Activated CD8-positive, alpha-beta memory T cell treated with anti-CD3 and anti-CD28 coated beads, Interleukin-2, amount 10 ng/mL, durations not matched to agents 7 days and 5 days (primary cell): ENCODE measurements around the gene NCOA7. TPM values are rescaled to one million over a fixed set of nuclear protein-coding genes. Genes with fewer than 3 reads are reported as not detected.

Source experiments
- ATAC-seq: fragments of 150-1000 bp; cut with Tn5 transposase; one replicate; pipeline ENCODE4 v1.10.0; 2021; ENCODE audit warnings: moderate library complexity
- CTCF ChIA-PET: fragments of 350-600 bp; sonication (Branson Sonifier 250); formaldehyde crosslinking; loops from one replicate; lab custom pipeline; 2021; ENCODE audit warnings: antibody characterized with exemption; lab: Charles Lee
- DNase-seq: peaks from one replicate; pipeline ENCODE4 v3.0.0-alpha.2; 2020
- H3K27ac Mint-ChIP-seq: one replicate; pipeline ENCODE4 v1.8.0; 2021; ENCODE audit warnings: mild to moderate bottlenecking, mixed read lengths
- H3K27me3 Mint-ChIP-seq: one replicate; pipeline ENCODE4 v1.8.0; 2021; ENCODE audit warnings: mixed read lengths
- H3K36me3 Mint-ChIP-seq: one replicate; pipeline ENCODE4 v1.8.0; 2021; ENCODE audit warnings: mild to moderate bottlenecking, mixed read lengths
- H3K4me1 Mint-ChIP-seq: one replicate; pipeline ENCODE4 v1.8.0; 2021; ENCODE audit warnings: mixed read lengths
- H3K4me3 Mint-ChIP-seq: one replicate; pipeline ENCODE4 v1.8.0; 2021; ENCODE audit warnings: mild to moderate bottlenecking, moderate library complexity, mixed read lengths
- H3K9me3 Mint-ChIP-seq: one replicate; pipeline ENCODE4 v1.8.0; 2022; ENCODE audit warnings: low read depth, mixed read lengths
- total RNA-seq, 2 experiments: library from RNA; stranded (reverse); gene quantifications; one replicate each; pipeline ENCODE4 v1.2.3, GENCODE V29; 2021

The NCOA7 gene
- total RNA-seq, 2 experiments from 2014 or later: 45.3 to 46.9 TPM

GRCh38 chr6:125789167-125789566 is 1.6 kb upstream of the NCOA7 start:
- no peaks in the 10 kb centered on the region for H3K9me3 Mint-ChIP-seq
- CTCF ChIA-PET: interaction anchor here (0.9 to 8.8 kb wide), 10 partner anchors 8 to 197 kb away, joined by 3 to 135 read pairs (median 12); partner anchors contain the start of genes HINT3 and TRMT11
- H3K36me3 Mint-ChIP-seq: peaks cover 17% of the 10 kb centered on the region
- peak overlapping the region; percentile 85 for H3K4me3 Mint-ChIP-seq
- no peak for ATAC-seq
- peaks cover 50% of the 10 kb centered on the region for H3K4me1 Mint-ChIP-seq
- H3K27me3 Mint-ChIP-seq: no peaks in the 10 kb centered on the region
- H3K27ac Mint-ChIP-seq: peak overlapping the region; percentile 99
- no peak for DNase-seq

DNA sequence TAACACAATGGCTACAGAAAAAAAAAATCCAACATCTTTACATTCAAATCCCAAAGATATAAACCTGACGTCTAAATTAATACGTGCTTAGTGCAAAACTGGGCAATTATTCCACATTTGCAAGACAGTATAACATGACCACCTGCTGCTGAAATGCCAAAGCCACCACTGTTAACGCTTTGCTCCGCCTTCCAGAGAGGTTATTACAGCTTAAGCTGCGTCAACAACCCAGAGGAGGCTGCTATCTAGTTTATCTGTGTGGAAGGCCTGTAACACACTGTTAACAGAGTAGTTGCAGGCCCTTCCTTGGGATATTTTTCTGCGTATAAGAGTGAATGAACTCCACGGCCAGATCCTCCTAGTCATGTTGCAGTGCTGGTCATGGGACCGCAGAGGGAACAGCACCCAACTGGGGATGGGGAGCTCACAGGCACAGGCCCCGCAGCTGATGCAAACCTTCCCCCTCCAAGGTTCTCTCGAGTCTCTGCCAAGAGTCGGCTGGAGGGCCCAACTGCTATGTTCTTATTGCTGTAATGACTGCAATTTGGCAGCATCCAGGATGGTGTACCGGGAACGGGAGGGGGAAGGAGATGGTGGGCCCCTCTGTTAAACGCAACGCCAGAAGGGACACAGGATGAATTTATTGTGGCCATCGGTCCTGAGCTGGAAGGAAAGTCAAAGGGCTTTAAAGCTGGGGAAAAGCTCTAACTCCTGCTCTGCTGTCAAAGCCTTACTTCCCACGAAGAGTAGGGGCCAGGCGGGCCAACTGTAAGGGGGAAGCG is 993 bp upstream of the NCOA7 start:
- CTCF ChIA-PET: interaction anchor here (0.9 to 8.8 kb wide), 27 partner anchors 9 to 489 kb away, joined by 3 to 135 read pairs (median 7); partner anchors contain the start of genes HDDC2, HINT3 and TRMT11
- H3K4me1 Mint-ChIP-seq: peaks cover 51% of the 10 kb centered on the region
- ATAC-seq (peak; percentile 34), DNase-seq (peak; percentile 71)
- H3K27ac Mint-ChIP-seq: peak overlapping the region; percentile 99
- no peaks in the 10 kb centered on the region for H3K27me3 Mint-ChIP-seq
- peak overlapping the region; percentile 85 for H3K4me3 Mint-ChIP-seq
- H3K36me3 Mint-ChIP-seq: peaks cover 13% of the 10 kb centered on the region
- no peaks in the 10 kb centered on the region for H3K9me3 Mint-ChIP-seq

GRCh38 chr6:125791151-125791819 is 525 bp downstream of the NCOA7 start:
- H3K27ac Mint-ChIP-seq: peak overlapping the region; percentile 82
- ATAC-seq (peak; percentile 41), DNase-seq (peak; percentile 74)
- no peaks in the 10 kb centered on the region for H3K27me3 Mint-ChIP-seq
- no peaks in the 10 kb centered on the region for H3K9me3 Mint-ChIP-seq
- H3K36me3 Mint-ChIP-seq: peaks cover 12% of the 10 kb centered on the region
- H3K4me1 Mint-ChIP-seq: peaks cover 56% of the 10 kb centered on the region
- CTCF ChIA-PET: interaction anchor here (0.7 to 8.8 kb wide), 37 partner anchors 10 to 490 kb away, joined by 3 to 135 read pairs (median 6); partner anchors contain the start of genes HDDC2, HINT3 and TRMT11
- peak overlapping the region; percentile 92 for H3K4me3 Mint-ChIP-seq

GRCh38 chr6:125791820-125792165 is 1.0 kb downstream of the NCOA7 start:
- CTCF ChIA-PET: interaction anchor here (0.7 to 8.8 kb wide), 25 partner anchors 9 to 204 kb away, joined by 3 to 135 read pairs (median 9); partner anchors contain the start of genes HINT3 and TRMT11
- Mint-ChIP-seq H3K9me3 (no peaks in the 10 kb centered on the region), H3K27ac (peak overlapping the region; percentile 82), H3K4me3 (peak overlapping the region; percentile 92), H3K36me3 (peaks cover 12% of the 10 kb centered on the region), H3K27me3 (no peaks in the 10 kb centered on the region), H3K4me1 (peaks cover 56% of the 10 kb centered on the region)
- ATAC-seq (no peak), DNase-seq (no peak)

DNA sequence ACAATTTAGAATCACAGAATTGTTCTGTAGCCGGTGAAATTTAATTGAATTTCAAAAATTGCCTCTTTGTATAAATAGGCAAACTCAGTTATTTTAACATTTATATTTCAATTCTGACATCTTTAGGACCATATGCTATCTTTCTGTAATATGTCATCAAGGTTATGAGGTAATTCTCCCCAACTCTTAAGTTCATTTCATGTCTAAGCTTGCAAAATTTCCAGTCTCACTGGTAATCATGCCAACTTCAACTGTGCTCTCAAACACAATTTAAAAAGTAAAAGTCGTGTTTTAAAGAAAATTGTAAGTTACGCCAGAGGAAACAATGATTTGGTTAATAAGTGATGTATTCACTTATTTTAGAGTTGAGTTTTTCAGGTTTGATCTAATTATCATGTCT is 1.4 kb downstream of the NCOA7 start:
- Mint-ChIP-seq H3K27ac (peak overlapping the region; percentile 43), H3K36me3 (peaks cover 11% of the 10 kb centered on the region), H3K4me1 (peaks cover 55% of the 10 kb centered on the region), H3K27me3 (no peaks in the 10 kb centered on the region), H3K9me3 (no peaks in the 10 kb centered on the region), H3K4me3 (peak overlapping the region; percentile 92)
- ATAC-seq (no peak), DNase-seq (no peak)
- CTCF ChIA-PET: interaction anchor here (0.7 to 8.8 kb wide), 24 partner anchors 9 to 203 kb away, joined by 3 to 135 read pairs (median 10); partner anchors contain the start of genes HINT3 and TRMT11

DNA sequence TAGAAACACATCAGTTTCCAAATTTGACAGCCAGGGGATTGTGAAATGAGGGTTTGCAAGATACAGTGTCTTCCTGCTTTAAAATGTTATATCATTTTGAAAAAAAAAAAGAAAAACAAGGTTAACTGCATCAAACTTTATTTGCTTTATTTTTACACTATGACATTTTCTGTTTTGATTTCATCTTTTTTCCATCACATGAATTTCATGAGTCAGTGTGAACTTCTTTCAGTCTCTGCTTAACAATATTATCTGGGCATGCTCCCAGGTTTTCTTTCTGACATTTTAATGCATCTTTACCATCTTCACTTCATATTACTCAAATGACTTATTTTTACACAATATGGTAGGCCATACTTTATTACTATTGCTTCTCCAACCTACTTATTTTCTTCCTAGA is 1.9 kb downstream of the NCOA7 start:
- DNase-seq (no peak), ATAC-seq (no peak)
- H3K9me3 Mint-ChIP-seq: no peaks in the 10 kb centered on the region
- no peaks in the 10 kb centered on the region for H3K27me3 Mint-ChIP-seq
- H3K27ac Mint-ChIP-seq: no peak overlapping the region
- H3K36me3 Mint-ChIP-seq: peaks cover 7% of the 10 kb centered on the region
- CTCF ChIA-PET: interaction anchor here (1.1 to 8.8 kb wide), 6 partner anchors 11 to 183 kb away, joined by 3 to 135 read pairs (median 12); partner anchors contain the start of gene HINT3
- H3K4me3 Mint-ChIP-seq: peak overlapping the region; percentile 92
- peaks cover 54% of the 10 kb centered on the region for H3K4me1 Mint-ChIP-seq

DNA sequence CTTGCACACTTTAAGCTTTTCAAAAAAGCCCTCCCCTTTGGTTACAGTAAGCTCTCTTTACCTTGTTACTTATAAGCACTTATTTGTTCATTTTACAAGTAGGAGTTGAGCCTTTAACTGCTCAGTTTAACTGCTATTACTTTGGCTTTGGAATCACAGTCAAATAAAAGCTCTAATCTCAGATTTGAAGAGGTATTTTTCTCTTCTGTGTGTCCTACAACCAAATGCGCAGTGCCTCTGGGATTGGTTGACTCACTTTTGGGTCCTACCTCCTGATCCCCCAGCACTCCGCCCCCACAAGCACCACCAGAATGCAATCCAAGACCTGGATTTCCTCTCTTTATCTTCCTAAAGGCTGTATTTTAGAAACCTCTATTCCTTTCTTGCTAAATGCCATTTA is 2.5 kb downstream of the NCOA7 start:
- CTCF ChIA-PET: interaction anchor here (4.6 to 8.8 kb wide), 2 partner anchors 12 to 164 kb away, joined by 87 to 135 read pairs; partner anchors contain the start of gene HINT3
- no peaks in the 10 kb centered on the region for H3K27me3 Mint-ChIP-seq
- peaks cover 50% of the 10 kb centered on the region for H3K4me1 Mint-ChIP-seq
- H3K27ac Mint-ChIP-seq: no peak overlapping the region
- no peaks in the 10 kb centered on the region for H3K9me3 Mint-ChIP-seq
- no peak overlapping the region for H3K4me3 Mint-ChIP-seq
- peaks cover 7% of the 10 kb centered on the region for H3K36me3 Mint-ChIP-seq
- DNase-seq (no peak), ATAC-seq (no peak)

DNA sequence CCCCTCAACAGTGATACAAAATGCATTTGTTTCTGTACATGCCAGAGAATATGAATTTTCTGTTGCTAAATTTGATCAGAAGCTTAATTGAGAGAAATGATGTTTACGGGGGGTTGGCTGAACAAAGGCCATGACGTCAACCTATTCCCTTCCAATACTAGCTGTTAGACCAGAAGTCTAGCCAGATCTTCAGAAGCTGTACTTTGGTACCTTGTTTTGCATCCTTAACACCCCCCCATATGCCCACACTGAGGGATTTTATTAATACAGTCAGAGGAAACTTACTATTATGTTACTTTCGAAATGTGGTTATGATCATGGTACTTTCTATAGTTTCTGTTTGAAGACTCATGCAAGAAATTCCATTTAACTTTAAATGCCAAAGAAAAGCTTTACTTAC is 3.1 kb downstream of the NCOA7 start:
- H3K4me3 Mint-ChIP-seq: peak overlapping the region; percentile 58
- ATAC-seq (no peak), DNase-seq (no peak)
- H3K36me3 Mint-ChIP-seq: peaks cover 9% of the 10 kb centered on the region
- no peaks in the 10 kb centered on the region for H3K9me3 Mint-ChIP-seq
- peak overlapping the region; percentile 66 for H3K27ac Mint-ChIP-seq
- H3K4me1 Mint-ChIP-seq: peaks cover 46% of the 10 kb centered on the region
- no peaks in the 10 kb centered on the region for H3K27me3 Mint-ChIP-seq
- CTCF ChIA-PET: interaction anchor here (1.1 to 8.8 kb wide), 2 partner anchors 159 to 164 kb away, joined by 3 to 135 read pairs; partner anchors contain the start of gene HINT3

DNA sequence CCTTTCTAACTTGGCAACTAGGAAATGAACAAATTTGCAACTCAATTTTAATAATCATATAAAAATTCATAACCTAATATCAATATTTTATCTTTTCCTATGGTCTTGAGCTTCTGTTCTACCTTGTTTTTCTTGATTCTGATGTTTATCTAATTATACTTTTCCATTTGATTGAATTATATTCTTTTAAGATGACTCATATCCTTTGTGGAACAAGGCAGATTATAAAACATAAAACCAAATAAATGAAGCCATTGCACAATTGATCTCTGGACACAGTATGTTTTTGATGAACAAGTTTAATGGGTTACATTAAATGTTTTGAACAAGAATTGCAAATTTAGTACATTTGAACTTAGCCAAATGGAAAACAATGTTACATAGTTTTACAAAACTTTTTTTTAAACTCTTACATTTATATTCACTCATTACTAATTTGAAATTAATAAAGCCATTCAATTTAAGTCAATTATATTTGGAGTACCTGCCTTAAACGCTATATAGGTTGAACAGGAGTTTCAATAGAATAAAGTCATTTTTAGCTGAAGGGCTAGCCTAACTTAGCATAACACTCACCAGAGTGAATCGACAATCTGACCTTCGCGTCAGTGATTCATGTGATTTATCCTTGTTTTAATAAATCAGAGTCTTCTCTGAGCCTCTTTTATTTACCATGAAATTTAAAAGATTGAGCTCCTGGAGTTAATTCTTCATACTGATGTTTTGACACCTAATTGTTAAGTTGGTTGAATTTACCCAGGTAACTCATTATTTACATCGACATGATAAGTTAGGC is 3.8 kb downstream of the NCOA7 start:
- Mint-ChIP-seq H3K9me3 (no peaks in the 10 kb centered on the region), H3K27me3 (no peaks in the 10 kb centered on the region), H3K4me3 (peak overlapping the region; percentile 58), H3K4me1 (peaks cover 41% of the 10 kb centered on the region), H3K36me3 (peaks cover 13% of the 10 kb centered on the region), H3K27ac (no peak overlapping the region)
- ATAC-seq (no peak), DNase-seq (no peak)
- CTCF ChIA-PET: interaction anchor here (1.1 to 8.8 kb wide), 2 partner anchors 158 to 163 kb away, joined by 3 to 135 read pairs; partner anchors contain the start of gene HINT3

DNA sequence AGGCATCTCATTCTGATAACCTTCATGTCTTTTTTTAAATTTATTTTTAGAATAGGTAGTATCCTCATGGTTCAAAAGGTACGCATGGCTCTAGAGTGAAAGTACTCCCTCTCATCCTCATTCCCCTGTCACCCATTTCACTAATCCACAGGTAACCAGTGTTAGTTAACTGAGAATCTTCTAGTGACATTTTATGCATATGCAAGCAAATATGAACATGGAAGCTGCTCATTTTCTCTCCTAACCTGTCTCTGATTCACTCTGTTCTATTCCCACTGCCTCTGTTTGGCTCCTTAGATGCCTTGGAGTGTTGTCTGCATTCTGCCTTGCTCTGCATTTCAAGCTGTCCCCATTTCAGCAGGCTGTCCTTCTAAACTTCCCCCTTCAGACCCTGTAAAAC is 4.5 kb downstream of the NCOA7 start:
- CTCF ChIA-PET: interaction anchor here (1.2 to 8.8 kb wide), 2 partner anchors 14 to 162 kb away, joined by 3 to 135 read pairs; partner anchors contain the start of gene HINT3
- H3K36me3 Mint-ChIP-seq: peaks cover 18% of the 10 kb centered on the region
- H3K4me3 Mint-ChIP-seq: no peak overlapping the region
- no peaks in the 10 kb centered on the region for H3K9me3 Mint-ChIP-seq
- no peaks in the 10 kb centered on the region for H3K27me3 Mint-ChIP-seq
- no peak for ATAC-seq
- DNase-seq: no peak
- no peak overlapping the region for H3K27ac Mint-ChIP-seq
- H3K4me1 Mint-ChIP-seq: peaks cover 36% of the 10 kb centered on the region

- Mint-ChIP-seq H3K4me1 (peaks cover 29% of the 10 kb centered on the region), H3K27ac (no peak overlapping the region)
Observed at GRCh38 chr6:125797120-125797885, 6.5 kb downstream of the NCOA7 start.

More at GRCh38 chr6:125797120-125797885, 6.5 kb downstream of the NCOA7 start:
- peaks cover 27% of the 10 kb centered on the region for H3K36me3 Mint-ChIP-seq
- no peaks in the 10 kb centered on the region for H3K9me3 Mint-ChIP-seq
- H3K27me3 Mint-ChIP-seq: no peaks in the 10 kb centered on the region
- CTCF ChIA-PET: interaction anchor here (1.6 kb wide), 1 partner anchor 159 kb away, joined by 7 read pairs; no protein-coding TSS in a partner anchor
- H3K4me3 Mint-ChIP-seq: no peak overlapping the region
- ATAC-seq (no peak), DNase-seq (no peak)
